GM18498 (cell line): ENCODE results near the gene CCDC107.

Experiments
- ATAC-seq: cut with Tn5 transposase; IDR thresholded peaks from one replicate; pipeline ENCODE4 v1.9.1; 2021; ENCODE audit warnings: mild to moderate bottlenecking, moderate library complexity; ENCODE audit not compliant: unreplicated experiment

CCDC107 gene

GRCh38 chr9:35700031-35700430 is 41.9 kb downstream of the CCDC107 start:
- ATAC-seq, result no peak

DNA sequence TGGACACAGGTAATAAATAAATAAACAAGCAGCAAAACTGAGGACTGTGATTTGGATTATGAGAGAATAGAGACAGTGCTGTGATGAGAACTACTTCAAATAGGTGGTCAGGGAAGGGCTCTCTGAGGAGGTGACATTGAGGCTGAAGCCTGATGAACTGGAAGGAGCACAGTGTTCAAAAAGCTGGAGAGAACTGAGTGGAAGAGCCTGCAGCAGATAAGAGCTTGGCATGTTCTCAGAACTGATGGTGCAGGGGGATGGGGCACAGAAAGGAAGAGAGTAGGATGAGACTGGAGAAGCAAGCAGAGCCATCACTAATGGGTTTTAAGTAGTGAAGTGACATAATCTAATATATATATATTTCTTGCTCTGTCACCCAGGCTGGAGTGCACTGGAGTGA is 42.9 kb downstream of the CCDC107 start:
- no peak for ATAC-seq

- no peak for ATAC-seq
These were observed 44.6 kb downstream of the CCDC107 start for GRCh38 chr9:35702696-35703095.

- no peak for ATAC-seq
These were observed 46.0 kb downstream of the CCDC107 start for GRCh38 chr9:35703906-35704672.

DNA sequence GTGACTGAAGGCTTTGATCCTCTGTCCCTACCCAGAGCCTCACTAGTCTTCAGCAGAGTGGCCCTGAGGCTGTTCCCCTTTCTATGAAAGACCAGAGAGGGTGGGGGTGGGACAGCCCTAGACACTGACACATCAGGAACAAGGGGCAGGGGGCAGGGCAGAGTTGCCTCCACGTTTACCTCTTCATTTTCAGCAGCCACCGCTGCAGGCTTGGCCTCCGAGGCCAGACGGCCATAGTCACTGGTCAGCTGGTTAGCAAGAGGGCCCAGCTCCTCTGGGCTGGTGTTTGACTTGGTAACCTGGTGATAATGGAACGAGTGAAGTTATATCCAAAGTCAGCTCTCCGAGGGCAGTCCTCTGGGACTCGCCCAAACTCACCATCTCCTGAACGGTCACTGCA is 47.3 kb downstream of the CCDC107 start:
- ATAC-seq, result no peak

DNA sequence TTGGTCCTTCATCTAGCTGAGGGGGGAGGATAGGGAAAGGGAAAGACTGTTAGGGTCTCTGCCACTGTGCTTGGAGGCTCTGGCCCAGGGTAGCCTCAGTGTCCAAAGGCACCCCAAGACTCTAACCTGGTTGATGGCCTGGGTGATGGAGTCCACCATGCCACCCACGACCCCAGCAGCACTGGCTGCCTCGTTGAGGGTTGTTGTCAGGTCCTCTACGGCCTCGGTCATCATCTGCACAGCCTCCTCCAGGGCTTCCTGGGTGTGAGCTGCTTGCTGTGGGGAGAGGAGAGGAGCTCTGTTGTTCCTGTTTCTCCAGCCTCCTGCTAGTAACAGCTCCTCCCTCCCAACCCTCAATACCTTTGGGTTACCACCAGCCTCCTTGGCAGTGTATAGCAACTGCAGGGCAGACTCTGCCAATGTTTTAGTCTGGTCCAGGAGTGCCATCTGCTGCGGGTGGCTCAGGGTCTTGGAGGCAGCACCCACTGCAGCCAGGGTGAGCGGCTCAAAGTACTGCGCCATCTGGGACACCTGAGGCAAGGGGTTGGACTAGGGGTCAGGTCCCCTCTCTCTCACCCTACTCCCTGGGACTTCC is 47.8 kb downstream of the CCDC107 start:
- ATAC-seq, result no peak

- ATAC-seq, result no peak
These were observed 48.9 kb downstream of the CCDC107 start for GRCh38 chr9:35706951-35707350.

DNA sequence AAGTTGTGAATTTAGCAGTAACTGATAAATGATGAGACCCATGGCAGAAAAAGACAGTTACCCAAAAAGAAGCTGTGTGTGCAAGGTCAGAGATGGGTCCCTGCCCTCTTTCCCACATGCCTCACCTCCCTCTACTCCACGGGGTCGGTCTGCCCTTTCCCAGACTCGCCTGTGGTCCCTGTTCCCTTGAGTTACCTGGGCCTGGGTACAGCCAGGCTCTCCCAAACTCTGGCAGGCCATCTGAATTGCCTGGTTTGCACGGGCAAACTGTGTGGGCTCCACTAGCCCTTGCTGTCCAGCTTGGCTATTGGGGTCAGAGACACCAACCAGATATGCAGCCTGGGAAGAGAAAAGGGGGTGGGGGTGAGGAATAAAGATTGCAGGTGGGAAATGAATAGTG is 50.1 kb downstream of the CCDC107 start:
- no peak for ATAC-seq

- no peak for ATAC-seq
These were observed 52.9 kb downstream of the CCDC107 start for GRCh38 chr9:35710818-35711500.
